HFFc6 (cell line): Measurements from ENCODE around the gene KRT74. TPM values are rescaled to one million over a fixed set of nuclear protein-coding genes. Genes with fewer than 3 reads are reported as not detected.

ENCODE experiments used
- DNase-seq: peaks from one replicate; pipeline ENCODE4 v3.0.0-alpha.2; 2018
- H3K27ac Mint-ChIP-seq: 2 replicates; pipeline ENCODE4 v1.8.0; 2020; ENCODE audit warnings: mild to moderate bottlenecking, mixed read lengths
- H3K27me3 Mint-ChIP-seq: 2 replicates; pipeline ENCODE4 v1.8.0; 2021; ENCODE audit warnings: mild to moderate bottlenecking, moderate library complexity, mixed read lengths; ENCODE audit not compliant: insufficient read depth
- H3K36me3 Mint-ChIP-seq: 2 replicates; pipeline ENCODE4 v1.8.0; 2021; ENCODE audit warnings: low read depth, mixed read lengths
- H3K4me1 Mint-ChIP-seq: 2 replicates; pipeline ENCODE4 v1.8.0; 2020; ENCODE audit warnings: low read depth, mixed read lengths
- H3K4me3 Mint-ChIP-seq: 2 replicates; pipeline ENCODE4 v1.8.0; 2020; ENCODE audit warnings: mild to moderate bottlenecking, moderate library complexity, mixed read lengths
- H3K9me3 Mint-ChIP-seq: 2 replicates; pipeline ENCODE4 v1.8.0; 2020; ENCODE audit warnings: mild to moderate bottlenecking, mixed read lengths
- total RNA-seq, 6 experiments: library from RNA; stranded (reverse); fragmentation: NEBNext Ultra II Directional; extraction: Animal tissue kit (Norgen Biotek cat#: 25700); gene quantifications; 2 replicates in 1 of 6; 3 replicates in 5 of 6; pipeline ENCODE4 v1.2.3, GENCODE V29; 2021
- TF ChIP-seq, protein P1 (sequence below): fragments of 200-600 bp; sonication (generic); IDR thresholded peaks from 2 replicates; pipeline ENCODE4 v1.5.0; 2021; ENCODE audit warnings: antibody characterized with exemption, mild to moderate bottlenecking

The KRT74 gene
- total RNA-seq, 6 experiments from 2014 or later: not detected

DNA sequence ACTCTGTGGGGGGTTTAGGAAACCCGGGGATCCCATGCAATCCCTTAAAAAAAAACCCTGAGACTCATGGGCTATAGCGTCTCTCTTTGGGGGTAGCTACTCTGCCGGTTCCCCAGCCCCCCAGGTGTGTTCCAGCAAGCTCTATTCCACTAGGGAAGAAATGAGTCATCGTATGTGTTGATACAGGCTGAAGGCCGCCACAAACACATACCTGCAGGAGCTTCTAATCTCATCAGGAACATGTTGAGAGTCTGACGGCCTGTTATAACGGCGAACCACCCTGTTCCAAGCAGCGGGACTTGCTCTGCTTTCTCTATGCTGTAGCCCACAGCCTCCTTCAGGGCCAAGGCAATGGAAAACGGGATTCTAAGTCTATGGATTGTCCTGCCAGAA, 52.5 kb downstream of the KRT74 start:
- Mint-ChIP-seq H3K9me3 (no peaks in the 10 kb centered on the region), H3K4me3 (no peak overlapping the region), H3K27ac (no peak overlapping the region), H3K27me3 (peaks cover 47% of the 10 kb centered on the region), H3K4me1 (peaks cover 19% of the 10 kb centered on the region; the same call in 1 of the 2 replicates), H3K36me3 (no peaks in the 10 kb centered on the region)
- TF ChIP-seq, protein P1, sequence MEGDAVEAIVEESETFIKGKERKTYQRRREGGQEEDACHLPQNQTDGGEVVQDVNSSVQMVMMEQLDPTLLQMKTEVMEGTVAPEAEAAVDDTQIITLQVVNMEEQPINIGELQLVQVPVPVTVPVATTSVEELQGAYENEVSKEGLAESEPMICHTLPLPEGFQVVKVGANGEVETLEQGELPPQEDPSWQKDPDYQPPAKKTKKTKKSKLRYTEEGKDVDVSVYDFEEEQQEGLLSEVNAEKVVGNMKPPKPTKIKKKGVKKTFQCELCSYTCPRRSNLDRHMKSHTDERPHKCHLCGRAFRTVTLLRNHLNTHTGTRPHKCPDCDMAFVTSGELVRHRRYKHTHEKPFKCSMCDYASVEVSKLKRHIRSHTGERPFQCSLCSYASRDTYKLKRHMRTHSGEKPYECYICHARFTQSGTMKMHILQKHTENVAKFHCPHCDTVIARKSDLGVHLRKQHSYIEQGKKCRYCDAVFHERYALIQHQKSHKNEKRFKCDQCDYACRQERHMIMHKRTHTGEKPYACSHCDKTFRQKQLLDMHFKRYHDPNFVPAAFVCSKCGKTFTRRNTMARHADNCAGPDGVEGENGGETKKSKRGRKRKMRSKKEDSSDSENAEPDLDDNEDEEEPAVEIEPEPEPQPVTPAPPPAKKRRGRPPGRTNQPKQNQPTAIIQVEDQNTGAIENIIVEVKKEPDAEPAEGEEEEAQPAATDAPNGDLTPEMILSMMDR: no peak
- no peak for DNase-seq

DNA sequence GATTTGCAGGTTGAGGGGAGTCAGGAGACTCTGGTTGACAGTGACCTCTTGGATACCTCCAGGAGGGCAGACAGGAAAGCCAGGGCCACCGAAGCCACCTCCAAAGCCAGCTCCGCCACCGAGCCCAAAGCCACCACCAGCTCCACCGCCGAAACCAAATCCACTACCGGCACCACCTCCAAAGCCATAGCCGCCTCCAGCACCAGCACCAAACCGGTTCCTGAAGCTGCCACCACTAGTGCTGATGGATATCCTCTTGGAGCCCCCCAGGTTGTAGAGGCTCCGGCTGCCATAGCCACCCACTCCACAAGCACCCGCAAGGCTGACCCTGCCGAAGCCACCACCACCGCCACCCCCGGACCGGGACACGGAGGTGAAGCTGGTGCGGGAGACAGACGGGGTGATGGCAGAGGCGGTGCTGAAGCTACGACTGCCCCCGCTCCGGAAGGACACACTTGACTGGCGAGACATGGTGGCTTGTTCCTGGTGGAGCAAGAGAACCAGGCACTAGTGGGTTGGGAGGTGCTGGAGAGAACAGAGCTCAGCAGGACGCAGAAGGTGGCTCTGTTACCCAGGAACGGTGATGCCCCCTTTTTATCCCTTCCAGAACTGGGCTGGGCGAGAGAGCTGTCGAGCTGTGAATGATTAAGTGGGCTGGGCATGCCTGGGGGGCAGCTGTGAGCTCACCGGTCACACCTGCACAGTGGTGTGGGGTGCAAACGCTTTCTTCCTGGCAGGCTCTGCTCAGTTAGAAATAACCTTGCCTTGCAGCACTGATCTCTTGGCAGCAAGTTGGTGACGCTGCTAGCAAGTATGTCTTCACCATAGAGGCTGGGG, 53.6 kb downstream of the KRT74 start, which contains the start of gene KRT5:
TSS of gene KRT5 (minus strand) at position 569 of the 837 bp plus-strand sequence. CDS start at position 471, 98 bp downstream.
- H3K27ac Mint-ChIP-seq: no peak within 1 kb of the TSS
- H3K36me3 Mint-ChIP-seq: no peaks in the 10 kb centered on the region
- peaks cover 19% of the 10 kb centered on the region; the same call in 1 of the 2 replicates for H3K4me1 Mint-ChIP-seq
- no peaks in the 10 kb centered on the region for H3K9me3 Mint-ChIP-seq
- no peak for DNase-seq
- H3K27me3 Mint-ChIP-seq: peaks cover 48% of the 10 kb centered on the region
- TF ChIP-seq, protein P1: no peak
- no peak within 1 kb of the TSS for H3K4me3 Mint-ChIP-seq

DNA sequence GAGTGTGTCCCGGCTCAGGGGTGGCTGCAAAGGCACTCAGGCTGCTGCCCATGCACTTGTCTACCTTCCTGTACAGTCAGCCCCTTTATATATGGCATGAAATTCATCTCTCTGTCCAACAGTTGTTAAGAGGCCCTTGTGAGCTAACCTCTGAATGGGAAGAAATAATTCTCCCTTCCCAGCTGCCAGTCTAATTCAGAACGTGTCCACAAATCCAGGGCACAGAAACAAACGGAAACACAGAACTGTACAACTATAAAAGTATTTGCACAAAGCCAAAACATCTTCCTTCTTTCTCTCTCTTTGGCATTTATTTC, 54.3 kb downstream of the KRT74 start:
- Mint-ChIP-seq H3K27me3 (peaks cover 50% of the 10 kb centered on the region), H3K9me3 (no peaks in the 10 kb centered on the region), H3K36me3 (no peaks in the 10 kb centered on the region), H3K4me3 (no peak overlapping the region), H3K4me1 (peaks cover 19% of the 10 kb centered on the region; the same call in 1 of the 2 replicates), H3K27ac (no peak overlapping the region)
- no peak for DNase-seq
- TF ChIP-seq, protein P1: no peak

DNA sequence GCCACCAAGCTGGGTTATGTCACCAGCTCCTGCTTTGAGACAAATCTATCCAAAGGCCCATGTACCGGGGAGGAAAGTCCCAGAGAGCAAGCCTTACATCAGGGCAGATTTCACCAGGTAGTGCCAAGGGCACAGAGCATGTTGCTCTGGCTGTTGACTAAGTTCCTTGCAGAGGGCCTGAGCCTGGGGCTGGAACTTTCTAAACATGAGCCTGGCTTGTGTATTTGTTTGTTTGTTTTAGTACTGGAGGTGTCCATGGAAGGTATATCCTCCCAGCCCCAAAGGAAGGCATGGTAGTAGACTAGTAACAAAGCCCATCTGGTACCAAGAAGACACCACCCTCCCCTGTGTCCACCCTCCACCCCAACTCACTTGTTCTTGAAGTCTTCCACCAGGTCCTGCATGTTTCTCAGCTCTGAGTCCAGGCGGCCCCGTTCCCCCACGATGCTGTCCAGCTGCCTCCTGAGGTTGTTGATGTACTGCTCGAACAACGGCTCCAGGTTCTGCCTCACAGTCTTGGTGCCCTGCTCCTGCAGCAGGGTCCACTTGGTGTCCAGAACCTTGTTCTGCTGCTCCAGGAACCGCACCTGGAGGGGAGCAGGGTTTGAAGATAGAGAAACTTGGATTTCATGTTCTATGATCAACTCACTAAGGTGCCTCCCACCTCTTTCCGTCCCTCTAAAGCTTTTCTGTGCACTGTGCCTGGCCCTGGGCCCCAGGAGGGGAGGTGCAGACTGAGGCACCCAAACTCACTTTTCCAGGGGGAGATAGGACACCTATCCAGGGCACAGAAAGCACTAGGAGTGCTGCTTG, 54.9 kb downstream of the KRT74 start:
- Mint-ChIP-seq H3K27ac (no peak overlapping the region), H3K27me3 (peaks cover 53% of the 10 kb centered on the region), H3K4me3 (no peak overlapping the region), H3K4me1 (peaks cover 18% of the 10 kb centered on the region; the same call in 1 of the 2 replicates), H3K36me3 (no peaks in the 10 kb centered on the region), H3K9me3 (no peaks in the 10 kb centered on the region)
- no peak for DNase-seq
- TF ChIP-seq, protein P1: no peak

DNA sequence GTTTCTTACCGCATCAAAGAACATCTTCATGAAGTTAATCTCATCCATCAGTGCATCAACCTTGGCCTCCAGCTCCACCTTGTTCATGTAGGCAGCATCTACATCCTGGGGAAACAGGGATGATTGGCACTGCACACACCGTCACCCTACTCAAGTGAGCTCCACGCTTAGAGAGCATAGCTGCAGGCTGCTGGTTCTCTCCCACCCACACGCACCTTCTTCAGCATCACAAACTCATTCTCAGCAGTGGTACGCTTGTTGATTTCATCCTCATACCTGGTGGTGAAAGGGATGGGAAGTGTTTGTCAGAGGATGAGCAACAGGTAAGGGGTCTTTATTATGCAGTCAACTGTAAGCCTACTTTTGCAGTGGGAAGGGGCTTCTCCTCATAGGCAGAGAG, 55.8 kb downstream of the KRT74 start:
- no peaks in the 10 kb centered on the region for H3K36me3 Mint-ChIP-seq
- no peak for DNase-seq
- no peaks in the 10 kb centered on the region for H3K9me3 Mint-ChIP-seq
- TF ChIP-seq, protein P1: no peak
- H3K4me3 Mint-ChIP-seq: no peak overlapping the region
- peaks cover 11% of the 10 kb centered on the region; the same call in 1 of the 2 replicates for H3K4me1 Mint-ChIP-seq
- peaks cover 50% of the 10 kb centered on the region for H3K27me3 Mint-ChIP-seq
- no peak overlapping the region for H3K27ac Mint-ChIP-seq
